Measurements from ENCODE around the gene SAMD1. TPM values are rescaled to one million over a fixed set of nuclear protein-coding genes. Genes with fewer than 3 reads are reported as not detected.

The SAMD1 gene
- total and polyA plus RNA-seq, 9 of the 15 experiments (the other 6 are each of a cell fraction or from before 2014, with no cell fraction given) = 2.9 to 96.0 (median 43.5) TPM

- TF ChIP-seq ZBTB7A (IDR thresholded peaks at IDR 0.05; ENCODE audit: borderline replicate concordance, control insufficient read depth, low read depth, low read length) = peak; percentile 25; the same call in 1 of the 2 replicates
Measured at GRCh38 chr19:14116918-14117578, 26.5 kb upstream of the SAMD1 start (continued).

- Histone ChIP-seq H3K4me3 (peak overlapping the region; percentile 90), H2AFZ (ENCODE audit: low read depth, low read length) (peak overlapping the region; percentile 71; the same call in 1 of the 2 replicates), H3K9me3 (replicated peaks; ENCODE audit: control insufficient read depth, insufficient read depth, low read depth, low read length) (no peaks in the 10 kb centered on the region), H3K9me1 (ENCODE audit: control insufficient read depth, insufficient read depth, low read length) (peaks cover 4% of the 10 kb centered on the region), H3K4me2 (ENCODE audit: insufficient read depth, low read length) (peak overlapping the region; percentile 95), H3K27ac (ENCODE audit: extremely low read depth, low read depth, low read length) (peak overlapping the region; percentile 55; the same call in 2 of the 3 replicates), H4K20me1 (replicated peaks; ENCODE audit: control insufficient read depth, insufficient read depth, low read length) (no peaks in the 10 kb centered on the region), H3K4me1 (replicated peaks in 1 of 2; ENCODE audit: control insufficient read depth in 2 of 2, insufficient read depth in 2 of 2, low read length in 2 of 2) (peaks cover 47 to 68% of the 10 kb centered on the region in 2 experiments; a peak in 4 of 5 replicates), H3K9ac (ENCODE audit: insufficient read depth in 1 of 2, low read depth in 2 of 2, low read length in 2 of 2) (peak overlapping the region; percentile 52 to 92; a peak in 3 of 4 replicates), H3K36me3 (ENCODE audit: control insufficient read depth, insufficient read depth, low read length) (peaks cover 17% of the 10 kb centered on the region; the same call in 2 of the 3 replicates), H3K27me3 (ENCODE audit: control insufficient read depth in 2 of 2, insufficient read depth in 2 of 2, low read length in 2 of 2) (no peaks in the 10 kb centered on the region), H3K79me2 (ENCODE audit: control insufficient read depth, insufficient read depth, low read length) (peaks cover 24% of the 10 kb centered on the region)
- CTCF ChIA-PET (ENCODE audit: low intra/inter-chr PET ratio) = no interaction called here
- FAIRE-seq (peak; percentile 76), DNase-seq (ENCODE audit: extremely low read depth in 1 of 4, low spot score in 3 of 4) (no peak), ATAC-seq (no peak)
- no peak for TF ChIP-seq MLX (CRISPR knock-in tag; conservative IDR thresholded peaks at IDR 0.05)
- TF ChIP-seq SRSF9 (IDR thresholded peaks at IDR 0.05; ENCODE audit: borderline replicate concordance, low read depth, low read length) = no peak
- 0 out of 2 replicates have a peak, but pooled peaks have one; percentile 49 for TF ChIP-seq HBP1 (CRISPR knock-in tag; IDR thresholded peaks at IDR 0.05)
- TF ChIP-seq TAF15 (IDR thresholded peaks at IDR 0.05; ENCODE audit: low read depth, low read length) = no peak
- TF ChIP-seq PRPF4 (IDR thresholded peaks at IDR 0.05; ENCODE audit: insufficient read depth, low read depth, low read length, poor library complexity, severe bottlenecking) = no peak
- 6% methylated on average over 6 of the region's 6 CpGs for WGBS (ENCODE audit: insufficient coverage, low coverage, missing lambda C conversion rate)
- intact Hi-C loops (cut with micrococcal nuclease) (no loop called here), in situ Hi-C loops (cut with MboI) (no loop called here)
- POLR2A ChIA-PET = interaction anchor here (0.6 to 2.0 kb wide), 2 partner anchors 20 to 34 kb away, joined by 5 to 8 read pairs; no protein-coding TSS in a partner anchor
- BruUV-seq (replicated peaks) = no TSS peak
Measured at GRCh38 chr19:14116525-14116917, 26.0 kb upstream of the SAMD1 start.
